PC-9 (cell line): Measurements from ENCODE around the gene TRIM45.

Source experiments
- EZH2 ChIP-seq: fragments of 200-600 bp; sonication (generic); IDR thresholded peaks from 2 replicates; pipeline ENCODE4 v1.8.0; 2017; ENCODE audit warnings: antibody characterized with exemption, low read depth
- TF ChIP-seq, protein P1 (sequence below): fragments of 200-600 bp; sonication (generic); conservative IDR thresholded peaks from 2 replicates; pipeline ENCODE4 v1.6.1; 2017; ENCODE audit warnings: mixed run types, antibody characterized with exemption, mild to moderate bottlenecking, moderate library complexity

DNA sequence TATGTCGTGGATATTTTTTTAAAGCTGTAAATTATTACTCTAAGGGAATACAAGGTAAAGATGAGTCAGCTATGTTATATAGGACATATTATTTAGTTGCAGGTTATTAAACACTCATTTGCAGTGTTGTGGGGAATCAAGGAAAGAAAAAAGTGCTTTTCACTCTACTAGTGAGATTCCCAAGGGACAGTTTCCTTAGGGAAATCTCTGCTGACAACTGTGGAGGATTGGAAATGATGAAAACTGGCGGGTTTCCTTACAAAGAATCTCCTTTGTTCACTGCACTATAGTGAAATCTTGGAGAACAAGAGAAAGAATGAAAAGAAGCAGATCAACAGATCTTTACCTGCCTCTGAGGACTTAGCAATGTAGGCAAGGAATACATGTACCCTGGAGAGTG lies 24.5 kb upstream of the TRIM45 start:
- TF ChIP-seq, protein P1, sequence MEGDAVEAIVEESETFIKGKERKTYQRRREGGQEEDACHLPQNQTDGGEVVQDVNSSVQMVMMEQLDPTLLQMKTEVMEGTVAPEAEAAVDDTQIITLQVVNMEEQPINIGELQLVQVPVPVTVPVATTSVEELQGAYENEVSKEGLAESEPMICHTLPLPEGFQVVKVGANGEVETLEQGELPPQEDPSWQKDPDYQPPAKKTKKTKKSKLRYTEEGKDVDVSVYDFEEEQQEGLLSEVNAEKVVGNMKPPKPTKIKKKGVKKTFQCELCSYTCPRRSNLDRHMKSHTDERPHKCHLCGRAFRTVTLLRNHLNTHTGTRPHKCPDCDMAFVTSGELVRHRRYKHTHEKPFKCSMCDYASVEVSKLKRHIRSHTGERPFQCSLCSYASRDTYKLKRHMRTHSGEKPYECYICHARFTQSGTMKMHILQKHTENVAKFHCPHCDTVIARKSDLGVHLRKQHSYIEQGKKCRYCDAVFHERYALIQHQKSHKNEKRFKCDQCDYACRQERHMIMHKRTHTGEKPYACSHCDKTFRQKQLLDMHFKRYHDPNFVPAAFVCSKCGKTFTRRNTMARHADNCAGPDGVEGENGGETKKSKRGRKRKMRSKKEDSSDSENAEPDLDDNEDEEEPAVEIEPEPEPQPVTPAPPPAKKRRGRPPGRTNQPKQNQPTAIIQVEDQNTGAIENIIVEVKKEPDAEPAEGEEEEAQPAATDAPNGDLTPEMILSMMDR = no peak
- TF ChIP-seq EZH2 = no peak
